Hematopoietic multipotent progenitor cell treated with erythropoietin and hydrocortisone succinate and interleukin-3 and kit ligand, for 4 days (in vitro differentiated cells): ENCODE results near the gene MEOX1.
A peak's percentile ranks its signal among the peaks of the same experiment; 100 is the strongest.
"Not testable (repeated sequence)": the region's sequence is repeated elsewhere in the genome, so short reads cannot be mapped to it uniquely, and the experiment has no call there.

ENCODE experiments used
- DNase-seq: peaks from one replicate; pipeline ENCODE4 v3.0.0-alpha.2; 2015

MEOX1 gene

DNA sequence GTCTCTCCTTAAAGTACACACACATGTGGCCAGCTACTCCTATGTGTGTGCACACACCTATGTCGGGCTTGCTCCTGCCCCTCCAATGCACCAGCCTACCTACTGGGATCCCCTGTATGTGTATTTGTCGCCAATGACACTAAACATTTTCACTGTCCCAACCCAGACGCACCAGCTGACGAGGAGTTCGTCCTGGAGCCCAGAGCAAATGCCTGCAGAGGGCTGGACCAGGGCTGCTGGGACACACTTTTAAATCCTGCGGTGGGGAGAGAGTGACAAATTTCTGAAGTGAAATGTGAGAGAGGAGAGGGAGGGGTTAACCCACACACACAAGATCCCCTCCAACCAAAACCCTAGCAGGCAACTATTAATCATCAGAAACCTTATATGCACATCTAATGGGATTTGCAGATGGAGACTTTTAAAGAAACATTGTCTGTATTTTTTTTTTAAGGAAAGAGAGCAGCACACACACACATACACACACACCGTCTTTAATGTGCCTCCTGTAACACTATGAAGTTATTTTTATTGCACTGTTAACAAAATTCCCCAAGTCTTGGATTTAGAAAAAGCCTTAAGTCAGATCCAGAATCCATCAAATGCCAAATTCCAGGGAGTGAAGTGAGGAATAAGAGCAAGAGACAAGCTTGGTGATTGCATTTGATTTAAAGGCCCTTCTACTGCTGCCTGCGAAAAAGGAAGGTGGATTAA lies at the start of gene MEOX1:
MEOX1 (minus strand) TSS at position 224 of the 714 bp plus-strand sequence. CDS start 388 bp downstream, outside the sequence.
- no peak for DNase-seq

DNA sequence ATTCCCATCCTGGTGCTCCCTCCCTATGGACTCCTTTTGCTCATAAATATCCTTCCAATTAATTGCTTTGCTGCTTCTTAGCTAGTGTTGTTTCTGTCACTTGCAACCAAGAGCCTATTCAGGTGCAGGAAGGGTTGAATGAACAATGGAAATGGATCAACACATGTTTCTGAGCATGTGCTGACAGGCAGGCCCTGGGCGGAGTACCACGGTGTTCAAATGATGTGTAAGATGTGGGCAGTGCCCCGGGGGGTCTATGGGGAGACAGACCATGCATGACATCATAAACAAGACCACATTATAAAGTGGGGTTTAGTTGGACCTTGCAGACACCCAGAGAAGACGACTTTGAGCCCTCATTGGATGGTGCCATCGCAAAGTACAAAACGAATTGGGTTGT lies 48.4 kb upstream of the MEOX1 start:
- DNase-seq: no peak

DNA sequence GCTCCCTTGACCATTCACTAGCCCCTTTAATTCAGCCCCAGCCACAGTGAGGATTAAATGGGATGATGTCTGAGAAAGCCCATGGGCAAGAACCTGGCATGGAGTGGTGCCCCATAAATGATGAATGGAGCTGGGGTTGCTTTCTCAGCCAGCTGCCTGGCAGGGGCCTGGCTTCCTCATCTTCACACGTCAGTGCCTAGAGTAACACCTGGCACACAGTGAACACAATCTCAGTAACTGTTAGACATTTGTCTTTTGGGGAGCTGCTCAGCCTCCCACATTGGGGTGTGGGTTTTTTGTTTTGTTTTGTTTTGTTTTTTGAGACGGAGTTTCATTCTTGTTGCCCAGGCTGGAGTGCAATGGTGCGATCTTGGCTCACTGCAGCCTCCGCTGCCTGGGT lies 47.5 kb upstream of the MEOX1 start:
- no peak for DNase-seq

DNA sequence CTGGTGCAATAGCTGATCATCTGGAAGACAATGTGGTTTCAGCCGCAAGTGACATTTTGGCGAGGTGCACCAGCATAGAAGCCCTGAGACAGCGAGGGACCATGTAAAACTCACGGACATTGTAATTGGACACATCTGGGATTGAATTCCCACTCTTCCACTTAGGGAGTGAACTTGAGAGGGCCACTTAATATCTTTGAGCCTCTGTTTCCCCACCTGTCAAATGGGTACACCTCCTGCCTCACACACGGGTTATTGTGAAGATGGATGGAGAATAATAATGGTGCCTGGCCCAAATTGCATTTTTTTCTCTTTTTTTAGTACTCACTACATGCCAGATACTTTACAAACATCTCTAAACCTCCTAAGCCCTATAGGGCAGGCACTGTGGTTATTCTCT lies 45.5 kb upstream of the MEOX1 start:
- no peak for DNase-seq

DNA sequence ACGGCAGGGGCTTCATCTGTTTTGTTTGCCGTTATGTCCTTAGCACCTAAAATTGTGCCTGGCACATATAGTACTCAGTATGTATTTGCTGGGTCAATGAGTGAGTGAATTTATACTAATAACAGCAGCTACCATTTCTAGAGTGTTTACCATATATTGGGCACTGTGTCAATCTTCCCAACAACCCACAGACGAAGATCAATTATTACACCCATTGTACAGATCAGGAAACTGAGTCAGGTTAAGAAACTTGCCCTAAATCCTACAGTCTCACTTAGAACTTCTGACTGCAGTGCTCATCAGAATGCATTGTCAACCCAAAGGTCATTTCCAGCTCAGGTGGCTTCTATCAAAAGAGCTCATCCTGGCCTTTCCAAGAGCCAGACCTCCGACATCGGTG lies 44.5 kb upstream of the MEOX1 start:
- no peak for DNase-seq

DNA sequence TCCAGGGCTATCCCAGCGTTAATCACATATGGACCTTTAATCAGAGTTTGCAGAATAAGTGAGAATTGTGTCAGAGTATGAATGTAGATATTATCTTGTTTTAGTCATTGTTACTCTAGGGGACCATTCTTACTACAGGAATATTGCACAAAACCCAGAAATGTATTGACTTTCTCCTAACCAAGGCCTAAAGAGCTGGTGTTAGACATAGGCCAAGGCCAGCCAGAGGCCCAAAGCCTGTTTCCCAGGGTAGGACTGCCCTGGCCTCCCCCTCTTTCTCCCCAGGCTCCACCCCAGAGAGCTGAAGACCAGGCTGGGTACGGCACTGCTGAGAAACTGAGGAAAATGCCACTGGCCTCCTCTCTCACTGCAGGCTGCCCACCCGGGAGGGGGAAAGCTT lies 41.9 kb upstream of the MEOX1 start:
- DNase-seq: no peak

DNA sequence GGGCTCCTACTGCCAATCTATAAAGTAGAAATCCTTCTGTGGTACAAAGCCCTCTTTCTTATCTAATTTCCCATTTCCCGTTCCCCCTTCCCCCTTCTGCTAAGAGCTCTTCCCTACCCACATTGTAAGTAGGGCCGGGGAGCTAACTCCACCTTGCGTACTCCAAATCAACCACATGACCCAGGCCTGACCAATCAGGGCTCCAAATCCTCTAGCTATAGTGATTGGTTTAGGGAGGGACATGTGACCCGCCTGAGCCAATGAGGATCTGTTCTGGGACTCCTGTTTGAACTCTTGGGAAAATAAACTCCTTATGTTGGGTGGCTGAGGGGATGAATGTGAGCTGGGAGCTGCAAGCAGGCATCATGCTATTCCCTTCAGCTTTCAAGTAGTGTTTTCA lies 40.9 kb upstream of the MEOX1 start:
- peak; percentile 54 for DNase-seq

DNA sequence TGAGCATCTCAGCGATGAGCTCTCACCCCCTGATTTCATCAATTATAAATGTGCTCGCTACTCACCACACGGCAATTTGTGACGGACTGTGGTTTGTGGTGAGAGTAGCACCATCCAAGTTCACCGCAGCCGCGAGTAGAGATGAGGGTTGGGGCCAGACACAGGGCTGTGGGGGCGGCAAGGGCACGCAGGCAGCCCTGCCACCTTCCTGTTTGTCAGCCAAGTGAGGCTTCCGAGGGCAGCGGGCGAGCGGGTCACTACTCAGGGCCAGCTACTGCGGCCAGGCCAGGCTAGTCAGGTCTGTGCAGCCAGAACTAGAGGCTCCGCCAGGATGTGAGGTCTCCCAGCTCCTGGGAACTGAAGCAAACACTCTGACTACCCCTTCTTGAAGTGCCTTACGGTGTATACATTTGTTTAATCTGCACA lies 39.6 kb upstream of the MEOX1 start:
- peak; percentile 90 for DNase-seq

DNA sequence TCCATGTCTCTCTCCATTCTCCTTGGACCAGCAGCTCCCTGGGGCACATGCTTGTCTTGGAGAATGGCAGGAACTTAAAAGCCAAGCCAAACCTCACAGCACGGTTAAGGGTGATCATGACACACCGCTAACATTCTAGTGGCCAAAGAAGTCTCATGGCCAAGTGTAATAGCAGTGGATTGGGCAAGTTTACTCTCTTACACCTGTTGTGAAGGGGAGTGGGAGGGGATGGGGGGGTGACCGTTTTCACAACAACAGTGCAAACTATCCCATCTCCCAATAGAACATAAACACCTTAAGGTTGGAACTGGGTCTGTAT lies 37.7 kb upstream of the MEOX1 start:
- DNase-seq: no peak

DNA sequence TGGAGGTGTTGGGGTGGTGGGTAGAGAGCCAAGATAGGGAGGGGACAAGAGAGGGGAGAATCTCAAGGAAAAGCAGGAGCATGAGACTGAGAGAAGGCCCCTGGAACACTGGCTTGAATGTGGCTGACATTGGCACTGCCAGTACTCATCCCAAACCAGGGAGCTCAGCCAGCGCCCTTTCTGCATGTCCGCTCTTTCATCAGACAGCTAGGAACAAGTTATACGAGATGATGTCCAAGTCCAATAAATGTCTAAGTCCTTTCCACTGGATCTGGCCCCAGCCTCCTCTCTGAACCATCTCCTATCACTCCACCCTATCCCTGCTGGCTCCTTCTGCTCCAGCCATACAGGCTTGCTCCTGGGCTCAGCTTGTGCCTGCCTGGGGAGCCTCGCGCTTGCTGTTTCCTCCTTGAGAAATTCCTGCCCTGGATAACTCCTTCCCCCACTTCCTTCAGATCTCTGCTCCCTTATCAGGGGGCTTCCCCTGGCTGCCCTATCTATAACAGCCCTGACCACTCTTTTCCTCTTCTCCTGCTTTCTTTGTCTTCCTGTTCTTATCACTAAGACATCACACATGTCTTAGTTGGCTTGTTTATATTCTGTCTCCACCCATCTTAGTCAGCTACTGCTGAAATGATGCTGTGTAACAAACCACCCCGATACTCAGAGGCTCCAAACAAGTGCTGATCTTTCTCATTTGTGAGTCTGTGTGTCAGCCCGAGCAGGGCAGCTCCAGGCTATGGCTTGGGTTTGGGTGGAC lies 37.1 kb upstream of the MEOX1 start:
- no peak for DNase-seq

DNA sequence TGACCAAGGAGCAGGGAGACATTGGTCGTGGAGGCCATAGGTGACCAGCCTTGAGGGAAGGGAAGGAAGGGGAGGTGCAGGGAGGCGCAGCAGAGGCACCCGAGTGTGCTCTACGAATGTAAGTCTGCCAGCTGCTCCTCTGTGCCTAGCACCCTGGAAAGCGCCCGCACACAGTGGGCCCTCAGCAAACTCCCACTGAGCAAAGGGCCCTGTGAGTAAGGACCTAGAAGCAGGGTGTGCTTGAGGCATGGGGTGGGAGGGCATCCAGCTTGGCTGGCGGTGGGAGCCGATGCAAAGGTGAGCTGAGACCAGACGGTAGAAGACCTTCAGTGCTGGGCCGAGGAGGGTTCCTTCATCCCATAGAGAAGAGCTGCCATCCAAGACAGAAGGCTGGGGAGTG lies 36.2 kb upstream of the MEOX1 start:
- DNase-seq: no peak

DNA sequence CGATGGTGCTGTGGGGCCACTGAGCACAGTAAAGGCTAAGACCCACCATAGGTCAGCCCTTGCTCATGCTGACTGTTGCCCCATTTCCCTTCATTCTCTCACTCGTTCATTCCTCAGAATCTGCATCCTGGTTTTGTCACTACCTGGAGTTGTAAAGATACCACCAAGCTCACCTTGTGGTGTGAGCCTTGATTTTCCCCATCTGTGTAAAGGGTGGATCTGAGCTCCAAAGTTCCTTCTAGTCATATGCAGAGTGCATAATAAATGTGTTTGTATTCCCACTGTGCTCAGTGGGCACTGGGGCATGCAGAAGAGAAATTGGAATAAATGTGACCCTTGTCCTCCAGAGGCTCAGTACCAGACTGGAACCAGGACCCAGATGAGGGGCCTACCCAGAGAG lies 35.2 kb upstream of the MEOX1 start:
- no peak for DNase-seq

DNA sequence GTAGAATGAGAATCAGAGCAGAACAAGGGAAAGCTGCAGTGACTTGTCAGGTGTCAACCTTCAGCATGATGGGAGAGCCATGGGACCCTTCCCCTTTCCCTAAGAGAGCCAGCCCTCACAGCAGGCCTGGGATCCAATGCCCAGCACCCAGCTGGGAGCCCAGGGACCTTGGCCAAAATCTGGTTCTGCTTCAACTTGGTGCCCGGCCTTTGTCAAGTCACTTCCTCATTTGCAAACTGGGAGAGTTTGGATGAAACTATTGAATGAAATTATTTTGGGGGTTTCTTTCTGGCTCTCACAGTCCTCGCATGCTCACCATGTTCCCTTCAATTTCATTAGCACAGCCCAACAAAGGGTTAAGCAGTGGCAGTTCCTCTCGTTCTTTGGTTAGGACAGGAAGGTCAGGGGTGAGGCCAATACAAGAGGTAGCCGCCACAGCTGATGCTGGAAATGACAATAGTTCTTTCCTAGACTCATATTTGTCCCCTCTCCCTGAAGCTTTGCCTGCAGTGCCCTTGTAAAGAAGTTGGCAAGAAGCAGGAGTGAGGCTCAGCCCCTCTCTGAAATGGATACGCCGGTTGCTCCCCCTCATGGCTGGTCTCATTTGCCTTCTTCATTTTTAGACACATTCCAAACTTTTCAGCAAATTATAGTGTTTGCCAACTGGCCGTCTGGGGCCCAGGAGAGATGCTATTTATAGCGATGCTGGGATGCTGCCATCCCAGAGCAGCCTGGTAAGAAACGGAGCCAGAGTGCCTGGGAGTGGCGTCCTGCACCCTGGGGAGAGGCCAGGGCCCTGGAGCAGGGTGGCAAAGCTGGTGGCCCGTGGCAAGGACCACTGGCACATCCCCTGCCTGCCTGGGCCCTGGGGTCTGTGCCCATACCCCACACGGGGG lies 34.5 kb upstream of the MEOX1 start:
- DNase-seq: no peak

DNA sequence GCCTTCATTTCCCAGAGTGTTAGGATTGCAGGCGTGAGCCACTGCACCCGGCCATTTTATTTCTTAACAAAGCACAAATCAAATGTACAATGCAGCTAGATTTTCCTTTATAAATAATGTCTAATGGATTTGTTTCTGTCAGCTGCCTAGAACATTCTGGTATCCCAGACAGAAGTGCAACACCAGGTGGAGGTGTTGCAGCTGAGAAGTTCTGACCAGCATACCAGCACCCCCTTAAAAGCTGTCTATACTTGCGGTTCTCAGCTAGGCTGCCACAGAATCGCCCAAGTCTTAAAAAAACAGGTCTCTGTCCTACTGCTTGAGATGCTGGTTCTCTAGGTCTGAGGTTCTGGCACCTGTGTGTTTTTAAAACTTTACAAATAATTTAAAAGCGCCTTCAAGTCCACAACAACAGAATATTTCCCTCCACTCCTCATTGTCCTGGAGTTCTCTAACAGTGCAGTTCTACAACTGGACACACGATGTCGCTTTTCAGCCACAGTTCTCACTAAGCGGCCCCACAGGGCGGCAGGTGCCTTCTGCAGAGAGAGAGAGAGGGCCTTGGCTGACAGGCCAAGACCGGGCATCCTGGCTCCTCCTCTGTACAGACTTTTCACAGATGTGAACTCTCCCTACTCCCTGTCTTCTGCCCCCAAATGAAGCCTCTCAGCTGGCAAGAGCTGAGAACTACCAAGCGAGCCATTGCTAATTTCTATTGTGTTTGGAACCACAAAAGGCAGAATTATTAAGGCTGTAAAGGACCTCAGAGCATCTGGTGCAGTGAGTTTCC lies 32.6 kb upstream of the MEOX1 start:
- peak; percentile 89 for DNase-seq

DNA sequence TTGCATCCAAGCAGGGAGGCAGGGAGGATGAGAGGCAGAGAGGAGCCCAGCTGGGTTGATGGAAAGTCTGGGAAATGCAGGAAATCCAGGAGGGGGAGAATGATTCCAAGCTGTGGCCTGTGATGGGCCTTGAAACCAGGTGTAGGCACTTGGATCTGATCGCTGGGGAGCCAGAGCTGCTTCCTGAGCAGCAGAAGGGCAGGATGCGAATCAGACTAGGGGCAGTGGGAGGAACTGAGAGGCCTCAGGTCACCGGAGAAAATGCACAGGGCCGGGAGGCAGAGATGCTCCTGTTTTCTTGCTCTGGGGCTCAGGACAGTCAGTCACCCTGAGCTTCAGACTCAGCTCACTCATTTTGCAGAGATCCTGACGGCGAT lies 29.6 kb upstream of the MEOX1 start:
- no peak for DNase-seq

DNA sequence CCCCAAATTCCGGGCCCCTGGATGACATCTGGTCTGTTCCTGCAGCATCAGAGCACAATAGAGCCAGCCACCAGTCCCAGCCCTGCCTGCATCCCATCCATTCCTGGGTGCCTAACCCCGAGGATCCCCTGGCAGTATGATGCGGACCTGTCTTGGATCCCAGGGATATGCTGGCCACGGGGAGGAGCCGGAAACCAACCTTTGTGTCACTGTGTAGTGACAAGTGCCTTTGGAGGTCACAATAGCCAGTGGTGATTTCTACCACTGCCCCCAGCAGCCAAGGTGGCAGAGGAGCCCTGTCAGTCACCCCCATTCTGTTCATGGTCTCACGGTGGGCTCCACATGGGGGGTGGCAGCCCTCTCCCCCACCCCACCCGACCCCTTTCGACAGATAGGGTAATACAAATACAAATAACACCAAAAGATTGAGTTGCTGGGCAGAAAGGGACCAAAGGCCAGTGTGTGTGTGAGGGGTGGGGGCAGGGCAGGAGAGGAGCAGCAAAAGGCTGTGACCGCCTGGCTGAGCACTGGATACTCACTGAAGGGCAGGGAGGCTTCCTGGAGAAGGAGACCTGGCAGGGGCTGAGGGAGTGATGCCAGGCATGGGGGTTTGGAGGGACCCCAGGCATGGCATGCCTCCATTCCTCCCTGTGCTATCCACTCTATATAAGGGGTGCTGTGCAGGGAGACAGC lies 29.0 kb upstream of the MEOX1 start:
- DNase-seq: no peak

DNA sequence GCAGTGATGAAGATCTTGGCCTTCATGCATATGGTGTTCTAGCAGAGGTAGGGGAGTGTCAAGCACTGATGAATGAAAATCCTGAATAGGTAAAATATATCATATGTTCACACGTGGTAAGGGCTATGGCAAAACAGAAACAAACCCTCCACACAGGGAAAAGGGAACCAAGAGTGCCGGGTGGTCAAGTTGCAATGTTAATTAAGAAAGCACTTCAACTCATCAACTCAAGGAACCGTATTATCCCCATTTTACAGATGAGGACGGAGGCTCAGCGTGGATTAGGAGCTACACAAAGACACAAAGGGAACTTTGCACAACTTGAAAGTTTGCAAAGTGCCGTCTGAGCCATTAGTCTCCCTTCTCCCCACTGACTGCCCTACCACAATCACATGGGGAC lies 28.1 kb upstream of the MEOX1 start:
- DNase-seq: no peak

DNA sequence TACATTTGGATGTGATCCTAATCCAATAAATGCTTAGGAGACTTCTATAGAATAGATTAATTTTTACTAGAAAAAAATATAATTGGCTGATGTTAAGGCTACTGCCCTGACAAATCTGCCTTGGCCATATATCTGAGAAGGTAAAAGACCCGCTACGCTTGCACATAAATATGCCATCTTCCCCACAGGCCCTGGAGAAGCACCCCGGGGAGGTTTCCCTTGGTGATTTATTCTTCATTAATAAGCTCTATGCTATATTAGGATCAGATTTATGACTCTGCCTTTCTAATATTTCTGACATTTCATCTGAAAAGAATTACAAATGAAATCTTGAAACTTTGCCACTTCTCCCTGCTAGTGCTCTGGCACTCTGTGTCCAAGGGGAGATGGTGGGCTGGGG lies 27.4 kb upstream of the MEOX1 start:
- no peak for DNase-seq

DNA sequence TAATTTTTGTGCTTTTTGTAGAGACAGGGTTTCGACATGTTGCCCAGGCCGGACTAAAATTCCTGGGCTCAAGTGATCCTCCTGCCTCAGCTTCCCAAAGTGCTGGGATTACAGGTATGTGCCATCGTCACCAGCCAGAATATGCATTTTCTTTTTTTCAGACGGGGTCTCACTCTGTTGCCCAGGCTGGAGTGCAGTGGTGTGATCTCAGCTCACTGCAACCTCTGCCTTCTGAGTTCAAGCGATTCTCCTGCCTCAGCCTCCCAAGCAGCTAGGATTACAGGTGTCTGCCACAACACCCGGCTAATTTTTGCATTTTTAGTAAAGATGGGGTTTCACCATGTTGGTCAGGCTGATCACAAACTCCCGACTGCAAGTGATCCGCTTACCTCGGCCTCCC lies 25.2 kb upstream of the MEOX1 start:
- DNase-seq: not testable (repeated sequence)

DNA sequence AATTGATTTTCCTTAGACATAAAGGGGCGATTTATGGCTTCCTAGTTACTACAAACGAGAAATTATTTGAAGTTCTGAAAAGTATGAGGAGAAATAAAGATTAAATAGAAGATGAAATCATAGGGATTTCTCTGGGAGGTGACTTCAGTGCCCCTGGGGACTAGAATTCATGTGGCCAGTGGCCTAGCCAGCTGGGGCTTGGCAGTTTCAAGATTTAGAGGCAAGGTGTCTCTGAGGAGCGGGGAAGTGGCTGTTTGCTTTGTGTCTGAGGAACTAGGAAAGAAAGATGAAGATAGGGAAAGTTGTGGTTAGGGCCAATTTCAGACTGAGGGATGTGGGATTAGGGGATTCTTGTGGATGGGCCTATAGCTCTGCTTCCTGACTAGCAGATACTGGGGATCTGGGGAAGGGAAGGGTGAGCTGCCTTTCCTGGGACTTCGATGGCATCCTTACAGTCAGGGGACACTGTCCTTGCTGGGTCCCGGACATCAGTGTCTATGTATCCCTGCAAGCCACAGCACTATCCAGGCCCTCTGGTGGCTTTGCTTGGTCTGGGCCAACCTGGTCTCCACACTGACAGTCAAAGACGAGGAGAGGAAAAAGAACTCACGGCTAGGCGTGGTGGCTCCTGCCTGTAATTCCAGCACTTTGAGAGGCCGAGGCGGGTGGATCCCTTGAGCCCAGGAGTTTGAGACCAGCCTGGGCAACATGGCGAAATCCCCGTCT lies 22.4 kb upstream of the MEOX1 start:
- DNase-seq: no peak

DNA sequence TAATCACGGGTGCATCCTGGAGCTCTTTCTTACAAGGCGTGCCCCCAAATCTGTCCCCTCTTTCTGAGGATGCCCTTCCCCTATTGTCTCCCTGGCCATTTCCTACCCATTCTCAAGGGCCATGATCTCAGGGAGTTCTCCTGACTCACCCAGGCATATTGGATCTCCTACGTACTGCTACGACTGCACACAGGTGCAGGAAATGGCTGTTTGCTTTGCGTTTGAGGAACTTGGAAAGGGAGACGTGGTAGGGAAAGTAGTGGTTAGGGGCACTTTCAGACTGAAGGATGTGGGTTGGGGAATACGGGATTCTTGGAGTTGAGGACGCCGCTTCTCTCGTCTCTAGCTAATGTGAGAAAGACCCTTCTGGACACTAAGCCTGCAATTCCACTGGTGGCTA lies 18.7 kb upstream of the MEOX1 start:
- no peak for DNase-seq

DNA sequence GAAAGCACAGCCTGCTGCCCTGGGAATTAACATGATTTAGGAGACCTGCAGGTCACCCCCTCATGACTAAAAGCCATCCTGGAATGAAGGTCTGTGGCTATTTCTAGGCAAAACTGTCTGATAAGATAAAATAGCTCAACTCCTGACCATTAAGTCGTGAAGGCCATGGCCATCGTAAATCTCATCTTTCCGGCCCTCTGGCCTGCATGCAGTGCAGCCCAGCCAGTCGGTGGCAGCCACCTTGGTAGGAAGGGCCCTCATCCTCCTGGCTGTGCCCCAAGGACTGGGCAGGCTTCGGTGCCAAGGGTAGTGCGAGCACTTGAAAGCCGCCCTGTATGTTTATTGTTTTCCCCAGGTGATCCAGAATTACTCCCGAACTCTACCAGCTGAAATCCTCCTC lies 18.2 kb upstream of the MEOX1 start:
- no peak for DNase-seq
